Stimulated activated CD4-positive, alpha-beta T cell treated with anti-CD3 and anti-CD28 coated beads, Interleukin-12 subunit alpha, Interleukin-12 subunit beta, amount 100 ng/mL, for 48 hours (primary cell): ENCODE results near the gene IL15.
"Not testable (repeated sequence)": the region's sequence is repeated elsewhere in the genome, so short reads cannot be mapped to it uniquely, and the experiment has no call there.

ENCODE experiments used
- DNase-seq, 3 donors: peaks; one replicate each; pipeline ENCODE4 v3.0.0-alpha.2; 2020; ENCODE audit warnings: low read depth in 2 of 3, low spot score in 1 of 3

Gene IL15

DNA sequence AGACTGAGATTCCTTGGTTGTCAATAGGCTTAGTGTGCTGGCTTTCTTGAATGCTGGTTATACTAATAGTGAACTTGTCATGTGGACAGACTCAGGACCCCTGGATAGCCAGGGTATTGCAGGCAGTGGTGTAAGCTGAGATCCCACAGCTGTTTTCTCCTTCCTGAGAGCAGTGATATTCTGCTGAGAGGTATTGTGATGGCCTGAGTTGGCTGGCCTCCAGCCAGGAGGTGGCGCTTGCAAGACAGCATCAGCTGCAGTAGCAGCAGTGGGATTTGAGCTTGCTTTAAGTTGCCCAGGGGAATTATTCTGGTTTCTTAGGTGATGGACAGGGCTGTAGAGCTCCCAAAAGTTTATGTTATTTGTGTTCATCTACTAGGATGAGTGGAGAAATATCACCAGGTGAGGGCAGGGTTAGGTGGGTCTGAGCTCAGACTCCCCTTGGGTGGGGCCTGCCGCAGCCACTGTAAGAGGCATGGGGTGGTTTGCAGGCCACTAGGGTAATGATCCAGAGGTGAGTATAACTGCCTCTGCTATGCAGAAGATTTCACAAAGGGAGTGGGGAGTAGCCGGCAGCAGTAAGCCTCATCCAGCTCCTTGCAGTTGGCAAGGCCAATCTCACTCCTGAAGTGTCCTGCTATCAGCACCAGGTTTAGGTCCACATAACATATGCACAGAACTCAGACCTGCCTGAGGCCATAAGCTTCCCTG is 66.2 kb downstream of the IL15 start:
- DNase-seq = no peak

DNA sequence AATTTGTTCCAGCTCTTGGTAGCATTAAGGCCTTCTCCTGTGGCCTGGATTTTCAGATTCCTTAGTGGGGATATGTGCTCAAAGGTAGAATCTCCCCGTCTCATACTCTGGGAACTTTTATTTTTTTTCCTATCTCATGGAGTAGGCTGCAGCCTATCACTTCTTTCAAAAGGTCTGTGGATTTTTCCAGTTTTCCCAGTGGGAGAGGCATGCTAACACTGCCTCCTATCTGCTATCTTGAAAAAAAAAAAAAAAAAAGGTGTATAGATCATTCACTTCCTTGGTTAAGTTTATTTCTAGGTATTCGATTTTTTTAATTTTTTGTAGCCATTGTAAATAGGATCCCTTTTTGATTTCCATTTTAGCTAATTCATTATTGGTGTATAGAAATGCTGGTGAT is 67.1 kb downstream of the IL15 start:
- DNase-seq = no peak

DNA sequence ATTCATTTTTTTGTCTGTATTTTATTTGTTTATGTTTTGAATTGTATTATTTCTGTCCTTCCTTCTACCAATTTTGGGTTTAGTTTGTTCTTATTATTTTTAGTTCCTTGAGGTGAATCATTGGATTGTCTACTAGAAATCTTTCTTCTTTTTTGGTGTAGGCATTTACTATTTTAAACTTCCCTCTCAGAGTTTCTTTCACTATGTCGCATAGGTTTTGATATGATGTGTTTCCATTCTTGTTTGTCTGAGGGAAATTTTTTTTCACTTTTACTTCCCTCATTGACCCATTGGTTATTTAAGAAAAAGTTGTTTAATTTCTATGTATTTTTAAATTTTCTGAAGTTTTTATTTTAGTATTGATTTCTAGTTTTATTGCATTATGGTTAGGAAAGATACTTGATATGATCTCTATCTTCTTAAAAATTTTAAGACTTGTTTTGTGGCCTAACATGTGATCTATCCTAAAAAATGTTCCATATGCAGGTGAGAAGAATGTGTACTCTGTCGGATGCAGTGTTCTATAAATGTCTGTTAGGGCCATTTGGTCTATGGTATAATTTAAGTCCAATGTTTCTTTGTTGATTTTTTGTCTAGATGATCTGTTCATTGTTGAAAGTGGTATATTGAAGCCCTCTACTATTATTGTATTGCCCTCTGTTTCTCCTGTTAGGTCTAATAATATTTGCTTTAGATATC is 68.8 kb downstream of the IL15 start:
- DNase-seq = no peak

DNA sequence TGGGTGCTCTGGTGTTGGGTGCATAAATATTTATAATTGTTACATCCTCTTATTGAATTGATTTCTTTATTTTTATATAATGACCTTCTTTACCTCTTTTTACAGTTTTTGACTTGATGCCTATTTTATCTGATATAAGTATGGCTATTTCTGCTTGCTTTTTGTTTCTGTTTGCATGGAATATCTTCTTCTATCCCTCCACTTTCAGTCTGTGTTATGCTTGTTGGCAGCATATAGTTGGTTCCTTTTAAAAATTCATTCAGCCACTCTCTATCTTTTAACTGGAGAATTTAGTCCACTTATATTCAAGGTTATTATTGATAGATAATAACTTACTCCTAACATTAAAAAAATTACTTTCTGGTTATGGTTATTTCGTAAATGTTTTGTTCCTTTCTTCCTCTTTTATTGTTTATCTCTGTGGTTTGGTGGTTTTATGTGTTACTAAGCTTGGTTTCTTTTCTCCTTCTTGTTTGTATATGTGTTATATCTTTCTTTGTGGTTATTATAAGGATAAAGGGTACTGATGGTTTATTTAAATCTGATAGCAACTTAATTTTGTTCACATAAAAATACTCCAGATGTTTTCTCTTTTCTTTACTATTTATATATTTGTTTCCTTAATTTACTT is 69.5 kb downstream of the IL15 start:
- no peak for DNase-seq

DNA sequence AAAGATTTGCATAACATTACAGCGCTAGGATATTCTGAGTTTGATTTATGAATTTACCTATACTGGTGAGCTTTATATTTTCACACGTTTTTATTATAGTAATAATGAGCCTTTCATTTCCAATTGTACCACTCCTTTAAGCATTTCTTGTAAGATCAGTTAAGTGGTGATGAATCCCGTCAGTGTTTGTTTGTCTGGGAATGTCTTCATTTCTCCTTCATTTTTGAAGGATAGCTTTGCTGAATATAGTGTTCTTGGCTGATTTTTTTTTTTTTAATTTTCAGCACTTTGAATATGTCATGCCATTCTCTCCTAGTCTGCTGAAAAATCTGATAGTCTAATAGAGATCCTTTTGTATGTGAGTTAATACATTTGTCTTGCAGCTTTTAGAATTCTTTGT is 70.1 kb downstream of the IL15 start:
- DNase-seq = no peak

DNA sequence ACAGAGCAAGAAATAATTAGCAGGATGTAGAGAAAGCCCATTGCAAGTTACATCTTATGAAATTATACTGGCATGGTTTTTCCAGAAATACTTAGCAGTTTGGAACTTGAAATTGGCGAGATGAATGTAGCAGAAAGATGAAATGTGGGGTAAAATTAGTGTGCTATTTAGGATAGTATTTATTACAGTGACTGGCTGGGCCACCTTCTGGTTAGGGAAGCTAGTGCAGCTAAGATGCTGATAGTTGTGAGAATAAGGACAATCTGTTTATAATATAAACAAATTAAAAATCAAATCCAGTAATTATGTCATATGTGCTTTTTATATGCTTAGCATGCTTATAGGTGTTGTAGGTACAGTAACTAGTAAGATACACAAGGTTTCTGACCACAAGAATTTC is 74.8 kb downstream of the IL15 start:
- DNase-seq = no peak

DNA sequence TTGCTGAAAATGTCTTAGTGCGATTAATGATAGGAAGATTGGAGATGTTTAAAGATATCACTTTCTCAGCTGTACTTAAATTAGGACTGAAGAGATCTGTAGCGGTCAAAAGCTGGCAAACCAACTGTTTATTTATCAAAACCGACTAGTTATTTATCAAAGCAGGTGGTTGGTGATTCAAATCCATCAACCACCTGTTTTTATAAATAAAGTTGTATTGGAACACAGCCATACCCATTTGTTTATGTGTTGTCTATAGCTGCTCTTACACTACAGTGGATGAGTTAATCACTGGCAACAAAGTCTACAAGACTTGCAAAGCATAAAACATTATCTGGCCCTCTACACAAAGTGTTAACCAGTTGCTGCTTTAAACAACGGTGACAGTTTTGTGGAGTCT is 76.8 kb downstream of the IL15 start:
- no peak for DNase-seq

DNA sequence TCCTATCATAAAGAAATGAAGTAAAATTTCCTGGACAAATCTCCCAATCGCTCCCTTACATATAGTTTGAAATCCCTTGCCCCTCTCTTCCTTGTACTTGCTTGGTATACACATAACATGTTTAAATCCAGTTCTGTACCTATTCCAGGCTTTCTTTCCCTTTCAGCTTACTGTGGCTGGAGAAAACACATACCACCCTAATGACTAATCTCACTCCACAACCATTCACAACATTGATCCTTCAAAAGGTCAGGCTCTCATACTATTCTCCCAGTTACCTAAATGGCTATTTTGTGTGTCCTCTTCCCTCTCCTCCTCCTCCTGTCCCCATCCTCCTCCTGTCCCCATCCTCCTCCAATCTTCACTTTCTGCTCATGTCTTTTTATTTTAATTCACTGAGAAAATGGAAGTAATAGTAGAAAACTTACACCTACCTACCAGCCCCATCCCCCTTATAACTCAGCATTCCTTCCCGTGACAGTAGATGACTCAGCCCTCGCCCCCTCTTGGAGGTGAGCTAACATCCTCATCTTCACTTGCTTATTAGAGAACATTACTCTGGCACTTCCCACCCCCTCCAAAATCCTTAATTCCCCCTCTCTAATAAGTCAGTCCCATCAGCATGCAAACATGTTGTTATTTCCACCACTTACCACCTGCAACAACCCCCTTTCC is 77.5 kb downstream of the IL15 start:
- no peak for DNase-seq

DNA sequence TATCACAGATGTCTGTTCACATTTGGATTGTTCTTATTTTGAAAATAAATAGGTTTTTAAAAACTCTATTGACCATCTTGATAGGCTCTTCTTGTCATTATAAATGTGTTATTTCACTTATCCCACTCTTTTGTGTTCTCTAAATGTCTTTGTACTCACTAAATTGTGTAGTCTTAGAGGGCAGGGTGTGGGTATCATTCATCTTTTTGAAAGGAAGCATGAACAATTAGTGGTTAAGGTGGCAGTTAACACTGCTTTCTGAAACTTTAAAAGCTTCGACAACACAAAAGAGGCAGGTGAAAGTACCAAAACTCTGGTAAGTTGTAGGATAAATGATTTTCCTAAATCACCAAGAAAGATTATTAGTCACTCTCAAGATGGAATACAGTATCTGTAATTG is 83.2 kb downstream of the IL15 start:
- DNase-seq = no peak

DNA sequence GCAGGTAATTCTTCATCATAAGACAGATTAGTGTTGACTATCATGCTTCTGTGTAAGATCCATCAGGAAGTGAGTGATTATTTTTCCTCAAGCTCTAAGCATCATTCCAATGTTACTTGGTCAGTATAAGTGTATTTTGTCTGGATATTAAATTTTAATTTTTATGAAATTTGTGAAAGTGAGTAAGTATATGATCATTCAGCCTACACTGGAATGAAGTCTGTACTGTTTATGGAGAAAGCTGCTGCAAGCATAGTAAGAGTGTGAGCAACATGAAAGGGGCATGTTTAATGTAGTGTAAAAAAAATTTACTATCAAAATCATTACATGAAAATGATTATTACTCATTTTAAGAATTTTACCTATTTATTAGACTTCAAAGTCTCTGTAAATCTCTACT is 84.8 kb downstream of the IL15 start:
- DNase-seq = no peak

DNA sequence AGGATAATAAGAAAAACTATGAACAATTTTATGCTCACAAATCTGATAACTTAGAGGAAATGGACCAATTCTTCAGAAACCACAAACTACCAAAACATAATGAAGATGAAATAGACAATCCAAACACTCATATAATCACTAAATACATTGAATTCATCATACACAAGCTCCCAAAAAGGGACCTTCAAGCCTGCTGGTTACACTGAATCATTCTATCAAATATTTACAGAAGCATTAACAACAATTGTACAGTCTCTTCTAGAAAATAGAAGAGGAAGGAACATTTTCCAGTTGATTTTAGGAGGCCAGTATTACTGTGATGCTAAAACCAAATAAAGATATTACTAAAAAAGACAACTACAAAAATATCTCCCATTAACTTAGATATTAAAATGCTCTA is 88.3 kb downstream of the IL15 start:
- DNase-seq = no peak

DNA sequence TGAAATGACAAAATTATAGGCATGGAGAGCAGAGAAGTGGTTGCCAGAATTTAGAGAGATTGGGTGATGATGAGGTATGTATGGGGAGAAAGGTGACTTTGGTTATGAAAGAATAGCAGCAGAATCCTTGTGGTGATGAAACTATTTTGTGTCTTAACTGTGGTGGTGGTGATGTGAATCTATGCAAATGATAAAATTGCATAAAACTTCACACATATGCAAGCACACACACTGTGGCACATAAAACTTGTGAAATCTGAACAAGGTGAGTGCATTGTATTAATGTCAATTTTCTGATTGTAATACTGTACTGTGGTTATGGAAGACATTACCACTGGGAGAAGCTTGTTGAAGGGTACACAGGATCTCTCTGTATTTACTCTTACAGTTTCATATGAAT is 91.0 kb downstream of the IL15 start:
- no peak for DNase-seq

DNA sequence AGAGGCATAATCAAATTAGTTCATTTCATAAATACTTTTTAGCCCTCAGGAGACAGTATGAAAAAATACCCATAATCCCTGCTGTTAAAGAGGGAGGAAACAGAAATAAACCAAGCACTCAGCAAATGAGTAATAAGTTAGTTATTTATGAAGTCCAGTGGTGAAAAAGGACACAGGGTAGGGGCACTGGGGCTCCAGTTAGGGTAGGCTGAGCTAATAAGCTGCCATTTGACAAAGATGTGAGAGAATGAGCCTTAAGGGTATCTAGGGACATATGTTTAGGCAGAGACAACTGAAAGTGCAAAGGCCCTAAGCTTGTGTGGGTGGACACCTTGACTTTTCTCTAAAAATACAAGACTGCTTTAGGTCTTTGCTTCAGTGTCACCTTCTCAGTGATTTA is 94.4 kb downstream of the IL15 start:
- DNase-seq = no peak

DNA sequence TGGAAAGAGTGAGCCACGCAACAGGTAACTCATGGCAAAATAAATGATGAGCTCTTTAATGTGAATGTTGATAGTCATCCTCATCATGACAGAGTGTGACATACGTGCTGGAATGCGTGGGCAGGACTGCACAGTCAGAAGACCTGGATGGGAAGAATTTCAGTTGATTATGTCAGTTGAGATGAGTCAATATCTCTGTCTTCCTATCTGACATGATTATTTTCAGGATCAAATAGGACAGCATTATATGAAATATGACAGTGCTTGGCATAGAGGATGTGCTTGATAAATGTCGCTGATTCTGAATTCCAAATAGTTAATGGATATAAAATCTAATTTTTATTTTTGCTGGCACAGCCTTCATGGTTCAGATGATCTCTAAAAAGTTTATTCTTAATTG is 95.1 kb downstream of the IL15 start:
- DNase-seq = no peak

DNA sequence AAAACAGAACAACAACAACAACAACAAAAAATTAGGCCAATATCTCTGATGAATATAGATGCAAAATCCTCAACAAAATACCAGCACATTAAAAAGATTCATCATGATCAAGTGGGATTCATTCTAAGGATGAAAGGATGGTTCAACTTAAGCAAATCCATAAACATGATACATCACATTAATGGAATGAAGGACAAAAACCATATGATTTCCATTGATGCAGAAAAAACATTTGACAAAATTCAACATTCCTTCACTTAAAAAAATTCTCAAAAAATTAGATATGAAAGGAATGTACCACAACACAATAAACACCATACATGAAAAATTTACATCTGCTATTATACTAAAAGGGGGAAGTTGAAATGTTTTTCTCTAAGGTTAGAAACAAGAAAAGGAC is 103.3 kb downstream of the IL15 start:
- DNase-seq = no peak

DNA sequence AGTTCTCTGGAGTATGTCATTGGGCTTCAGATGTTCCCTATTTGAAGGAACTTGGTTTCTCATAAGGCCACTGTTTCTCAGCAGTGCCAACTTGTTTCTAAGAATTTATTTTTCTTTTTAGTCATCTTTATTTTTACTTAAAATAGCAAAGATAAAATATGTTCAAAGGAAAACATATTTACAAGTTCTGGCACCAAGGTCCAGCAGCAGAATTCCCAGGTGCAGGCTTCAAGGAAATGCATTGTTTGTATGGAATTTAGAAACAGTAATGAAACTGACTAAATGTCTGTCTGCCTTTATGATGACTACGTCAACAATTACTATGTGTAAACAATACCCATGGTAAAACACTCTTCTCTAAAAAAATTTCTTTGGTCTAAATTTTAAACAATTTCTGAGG is 109.6 kb downstream of the IL15 start:
- no peak for DNase-seq

DNA sequence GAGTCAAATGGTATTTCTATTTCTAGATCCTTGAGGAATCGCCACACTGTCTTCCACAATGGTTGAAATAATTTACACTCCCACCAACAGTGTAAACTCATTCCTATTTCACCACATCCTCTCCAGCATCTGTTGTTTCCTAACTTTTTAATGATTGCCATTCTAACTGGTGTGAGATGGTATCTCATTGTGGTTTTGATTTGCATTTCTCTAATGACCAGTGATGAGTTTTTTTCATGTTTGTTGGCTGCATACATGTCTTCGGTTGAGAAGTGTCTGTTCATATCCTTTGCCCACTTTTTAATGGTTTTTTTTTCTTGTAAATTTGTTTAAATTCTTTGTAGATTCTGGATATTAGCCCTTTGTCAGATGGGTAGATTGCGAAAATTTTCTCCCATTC is 115.4 kb downstream of the IL15 start:
- not testable (repeated sequence) for DNase-seq

DNA sequence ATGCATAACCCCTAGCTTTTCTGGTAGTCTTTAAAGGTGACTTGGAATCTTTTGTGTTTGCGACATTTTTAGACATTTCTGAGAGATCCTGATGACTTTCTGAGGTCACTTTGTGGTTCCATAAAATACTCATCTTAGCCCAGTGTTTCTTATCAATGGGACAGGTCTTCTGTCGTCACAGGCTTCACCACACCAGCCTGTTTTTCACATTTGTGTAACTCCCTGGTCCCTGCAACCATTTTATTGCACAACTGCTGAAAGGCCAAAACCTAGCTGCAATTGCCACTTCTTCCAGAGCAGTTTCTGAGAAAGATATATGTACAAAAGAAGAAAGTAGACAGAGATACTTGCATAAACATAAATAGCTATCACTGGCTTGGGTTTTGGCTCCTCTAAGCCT is 120.9 kb downstream of the IL15 start:
- no peak for DNase-seq

DNA sequence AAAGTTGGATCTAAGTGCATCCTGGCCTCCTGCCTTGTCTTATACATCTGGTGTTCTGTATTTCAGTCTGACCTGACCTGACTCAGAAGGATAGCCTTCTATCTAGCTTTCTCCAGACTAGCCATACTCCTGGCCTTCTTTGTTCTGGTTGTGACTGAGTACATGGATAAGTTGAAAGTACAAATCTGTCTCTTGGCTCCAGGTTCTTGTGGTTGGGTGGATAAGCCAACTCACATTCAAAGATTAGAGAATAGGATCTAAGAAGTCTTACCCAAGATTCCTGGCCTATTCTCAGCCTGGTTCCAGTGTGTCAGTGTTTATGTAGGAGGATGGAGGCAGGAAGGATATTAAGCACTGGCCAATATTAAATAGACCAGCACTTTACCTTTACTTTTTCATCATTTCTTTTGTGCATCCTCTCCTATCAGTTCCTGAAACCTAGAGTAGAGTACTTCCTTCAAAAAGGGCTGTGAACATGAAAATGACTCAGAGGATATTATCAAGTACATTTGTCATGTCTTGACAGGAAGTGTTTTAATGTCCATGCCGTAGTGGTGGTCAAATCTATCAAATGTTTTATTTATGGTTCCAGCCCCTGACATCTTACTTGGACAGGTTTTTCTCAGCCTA is 123.5 kb downstream of the IL15 start:
- DNase-seq = no peak

DNA sequence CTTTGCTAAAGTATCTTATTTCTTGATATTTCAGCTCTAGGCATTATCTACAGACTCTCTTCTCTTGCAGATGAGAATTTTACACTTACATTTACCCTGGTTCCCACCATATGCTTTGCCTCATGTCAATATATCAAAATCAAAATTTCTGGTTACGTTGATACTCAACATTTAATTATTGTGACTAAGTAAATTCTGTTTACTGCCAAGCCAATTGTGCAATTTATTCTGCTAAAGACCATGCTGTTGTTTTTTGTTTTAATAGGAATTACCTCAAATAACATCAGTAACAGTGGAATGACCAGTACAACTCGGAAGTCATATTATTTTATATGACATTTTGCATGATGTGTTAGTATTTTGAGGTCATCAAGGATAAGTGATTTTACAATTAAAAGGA is 125.5 kb downstream of the IL15 start:
- DNase-seq = no peak

DNA sequence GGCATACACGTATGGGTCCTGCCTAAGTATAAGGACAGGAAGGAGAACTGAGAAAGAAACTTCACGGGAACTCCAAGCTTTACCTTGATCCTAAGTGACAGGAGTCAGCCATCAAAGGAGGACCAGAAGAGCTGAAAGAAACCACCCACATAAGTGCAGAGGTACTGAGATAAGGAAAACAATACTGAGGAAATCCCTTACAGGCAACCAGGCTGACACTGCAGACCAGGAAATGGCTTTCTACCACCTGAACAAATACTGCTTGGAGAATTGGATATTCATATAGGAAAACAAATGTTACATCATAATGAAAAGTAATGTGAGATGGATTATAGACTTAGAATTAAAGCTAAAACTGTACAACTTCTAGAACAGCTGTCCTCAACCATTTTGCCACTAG is 127.0 kb downstream of the IL15 start:
- no peak for DNase-seq

DNA sequence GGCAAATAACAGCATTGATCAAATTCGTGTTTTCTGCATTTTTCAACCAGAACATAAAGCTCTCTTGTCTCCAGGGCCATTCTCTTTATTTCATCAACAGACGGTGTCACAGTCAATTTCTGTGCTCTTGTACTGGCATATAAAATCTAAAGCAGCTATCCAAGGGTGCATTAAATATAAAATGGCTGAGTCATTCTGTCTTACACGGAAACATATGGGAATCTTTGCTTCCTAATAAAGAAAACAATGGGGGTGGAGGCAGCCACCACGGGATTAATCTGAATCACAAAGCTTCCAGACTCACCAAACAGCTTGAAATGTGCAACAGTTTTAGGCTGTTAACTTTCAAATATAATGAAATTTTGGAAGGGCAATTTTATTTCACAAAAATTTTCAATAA is 132.6 kb downstream of the IL15 start:
- no peak for DNase-seq
